ENCODE measurements around the gene MAD1L1.

The MAD1L1 gene

GRCh38 chr7:2118056-2118455 is 114.7 kb downstream of the MAD1L1 start:
- Histone ChIP-seq H3K27ac (ENCODE audit: low read depth, low read length) (no peak overlapping the region), H3K36me3 (ENCODE audit: insufficient read depth, low read length) (0 out of 2 replicates have a peak, but pooled peaks cover 2% of the 10 kb centered on the region), H3K4me3 (ENCODE audit: low read length) (no peak overlapping the region), H3K27me3 (ENCODE audit: insufficient read depth, low read length) (no peaks in the 10 kb centered on the region), H3K9ac (ENCODE audit: low read depth, low read length) (no peak overlapping the region), H3K9me3 (ENCODE audit: insufficient read depth, low read depth, low read length) (no peaks in the 10 kb centered on the region), H3K4me1 (ENCODE audit: insufficient read depth, low read length) (no peaks in the 10 kb centered on the region)
- WGBS = 90% methylated on average over 11 of the region's 11 CpGs

GRCh38 chr7:2117646-2118045 is 115.1 kb downstream of the MAD1L1 start:
- Histone ChIP-seq H3K9me3 (ENCODE audit: insufficient read depth, low read depth, low read length) (no peaks in the 10 kb centered on the region), H3K36me3 (ENCODE audit: insufficient read depth, low read length) (0 out of 2 replicates have a peak, but pooled peaks cover 2% of the 10 kb centered on the region), H3K27me3 (ENCODE audit: insufficient read depth, low read length) (no peaks in the 10 kb centered on the region), H3K9ac (ENCODE audit: low read depth, low read length) (no peak overlapping the region), H3K4me3 (ENCODE audit: low read length) (no peak overlapping the region), H3K27ac (ENCODE audit: low read depth, low read length) (no peak overlapping the region), H3K4me1 (ENCODE audit: insufficient read depth, low read length) (no peaks in the 10 kb centered on the region)
- WGBS = 90% methylated on average over 4 of the region's 4 CpGs

GRCh38 chr7:2116989-2117591 is 115.7 kb downstream of the MAD1L1 start:
- Histone ChIP-seq H3K4me1 (ENCODE audit: insufficient read depth, low read length) (no peaks in the 10 kb centered on the region), H3K9me3 (ENCODE audit: insufficient read depth, low read depth, low read length) (no peaks in the 10 kb centered on the region), H3K36me3 (ENCODE audit: insufficient read depth, low read length) (0 out of 2 replicates have a peak, but pooled peaks cover 2% of the 10 kb centered on the region), H3K9ac (ENCODE audit: low read depth, low read length) (no peak overlapping the region), H3K4me3 (ENCODE audit: low read length) (no peak overlapping the region), H3K27me3 (ENCODE audit: insufficient read depth, low read length) (no peaks in the 10 kb centered on the region), H3K27ac (ENCODE audit: low read depth, low read length) (no peak overlapping the region)
- WGBS = 85% methylated on average over 11 of the region's 11 CpGs

- 92% methylated on average over 9 of the region's 9 CpGs for WGBS
- no peaks in the 10 kb centered on the region for H3K9me3 ChIP-seq (ENCODE audit: insufficient read depth, low read depth, low read length)
- H3K4me3 ChIP-seq (ENCODE audit: low read length) = no peak overlapping the region
- peaks cover 2% of the 10 kb centered on the region; the same call in 1 of the 2 replicates for H3K4me1 ChIP-seq (ENCODE audit: insufficient read depth, low read length)
- H3K36me3 ChIP-seq (ENCODE audit: insufficient read depth, low read length) = no peaks in the 10 kb centered on the region
- no peak overlapping the region for H3K27ac ChIP-seq (ENCODE audit: low read depth, low read length)
- H3K9ac ChIP-seq (ENCODE audit: low read depth, low read length) = no peak overlapping the region
- H3K27me3 ChIP-seq (ENCODE audit: insufficient read depth, low read length) = no peaks in the 10 kb centered on the region
Observed at GRCh38 chr7:2116448-2116810, 116.3 kb downstream of the MAD1L1 start.

GRCh38 chr7:2115760-2116447 is 116.8 kb downstream of the MAD1L1 start:
- Histone ChIP-seq H3K27ac (ENCODE audit: low read depth, low read length) (no peak overlapping the region), H3K36me3 (ENCODE audit: insufficient read depth, low read length) (no peaks in the 10 kb centered on the region), H3K4me1 (ENCODE audit: insufficient read depth, low read length) (peaks cover 7% of the 10 kb centered on the region; the same call in 1 of the 2 replicates), H3K9ac (ENCODE audit: low read depth, low read length) (no peak overlapping the region), H3K27me3 (ENCODE audit: insufficient read depth, low read length) (no peaks in the 10 kb centered on the region), H3K9me3 (ENCODE audit: insufficient read depth, low read depth, low read length) (no peaks in the 10 kb centered on the region), H3K4me3 (ENCODE audit: low read length) (no peak overlapping the region)
- 95% methylated on average over 25 of the region's 25 CpGs for WGBS

- H3K9ac ChIP-seq (ENCODE audit: low read depth, low read length) = no peak overlapping the region; the same call in 1 of the 2 replicates
- WGBS = 94% methylated on average over 49 of the region's 49 CpGs
Observed at GRCh38 chr7:2114926-2115759, 117.6 kb downstream of the MAD1L1 start.

GRCh38 chr7:2114052-2114451 is 118.7 kb downstream of the MAD1L1 start:
- 91% methylated on average over 14 of the region's 14 CpGs for WGBS
- H3K27me3 ChIP-seq (ENCODE audit: insufficient read depth, low read length) = no peaks in the 10 kb centered on the region
- no peaks in the 10 kb centered on the region for H3K9me3 ChIP-seq (ENCODE audit: insufficient read depth, low read depth, low read length)
- no peaks in the 10 kb centered on the region for H3K36me3 ChIP-seq (ENCODE audit: insufficient read depth, low read length)
- no peak overlapping the region for H3K9ac ChIP-seq (ENCODE audit: low read depth, low read length)
- H3K27ac ChIP-seq (ENCODE audit: low read depth, low read length) = no peak overlapping the region
- H3K4me1 ChIP-seq (ENCODE audit: insufficient read depth, low read length) = peaks cover 10% of the 10 kb centered on the region; the same call in 1 of the 2 replicates
- H3K4me3 ChIP-seq (ENCODE audit: low read length) = no peak overlapping the region

More at GRCh38 chr7:2114926-2115759, 117.6 kb downstream of the MAD1L1 start:
- H3K4me1 ChIP-seq (ENCODE audit: insufficient read depth, low read length) = peaks cover 10% of the 10 kb centered on the region; the same call in 1 of the 2 replicates
- no peaks in the 10 kb centered on the region for H3K27me3 ChIP-seq (ENCODE audit: insufficient read depth, low read length)
- H3K9me3 ChIP-seq (ENCODE audit: insufficient read depth, low read depth, low read length) = no peaks in the 10 kb centered on the region
- no peak overlapping the region for H3K4me3 ChIP-seq (ENCODE audit: low read length)
- no peak overlapping the region for H3K27ac ChIP-seq (ENCODE audit: low read depth, low read length)
- no peaks in the 10 kb centered on the region for H3K36me3 ChIP-seq (ENCODE audit: insufficient read depth, low read length)

GRCh38 chr7:2112261-2113198 is 120.2 kb downstream of the MAD1L1 start:
- no peaks in the 10 kb centered on the region for H3K36me3 ChIP-seq (ENCODE audit: insufficient read depth, low read length)
- H3K27ac ChIP-seq (ENCODE audit: low read depth, low read length) = no peak overlapping the region
- H3K9me3 ChIP-seq (ENCODE audit: insufficient read depth, low read depth, low read length) = no peaks in the 10 kb centered on the region
- H3K27me3 ChIP-seq (ENCODE audit: insufficient read depth, low read length) = no peaks in the 10 kb centered on the region
- WGBS = 93% methylated on average over 31 of the region's 31 CpGs
- no peak overlapping the region for H3K9ac ChIP-seq (ENCODE audit: low read depth, low read length)
- peaks cover 12% of the 10 kb centered on the region; the same call in 1 of the 2 replicates for H3K4me1 ChIP-seq (ENCODE audit: insufficient read depth, low read length)
- H3K4me3 ChIP-seq (ENCODE audit: low read length) = no peak overlapping the region

- Histone ChIP-seq H3K9me3 (ENCODE audit: insufficient read depth, low read depth, low read length) (no peaks in the 10 kb centered on the region), H3K27ac (ENCODE audit: low read depth, low read length) (0 out of 2 replicates have a peak overlapping the region, but pooled peaks have one; percentile 37), H3K27me3 (ENCODE audit: insufficient read depth, low read length) (no peaks in the 10 kb centered on the region), H3K4me3 (ENCODE audit: low read length) (no peak overlapping the region), H3K36me3 (ENCODE audit: insufficient read depth, low read length) (no peaks in the 10 kb centered on the region), H3K9ac (ENCODE audit: low read depth, low read length) (peak overlapping the region; percentile 25), H3K4me1 (ENCODE audit: insufficient read depth, low read length) (peaks cover 15% of the 10 kb centered on the region; the same call in 1 of the 2 replicates)
- WGBS = 96% methylated on average over 13 of the region's 13 CpGs
Observed at GRCh38 chr7:2111568-2111967, 121.2 kb downstream of the MAD1L1 start.

GRCh38 chr7:2110610-2111396 is 121.9 kb downstream of the MAD1L1 start:
- H3K9me3 ChIP-seq (ENCODE audit: insufficient read depth, low read depth, low read length) = no peaks in the 10 kb centered on the region
- peaks cover 15% of the 10 kb centered on the region; the same call in 1 of the 2 replicates for H3K4me1 ChIP-seq (ENCODE audit: insufficient read depth, low read length)
- no peaks in the 10 kb centered on the region for H3K36me3 ChIP-seq (ENCODE audit: insufficient read depth, low read length)
- H3K4me3 ChIP-seq (ENCODE audit: low read length) = no peak overlapping the region
- WGBS = 84% methylated on average over 34 of the region's 34 CpGs
- H3K27ac ChIP-seq (ENCODE audit: low read depth, low read length) = peak overlapping the region; percentile 37; the same call in 1 of the 2 replicates
- H3K27me3 ChIP-seq (ENCODE audit: insufficient read depth, low read length) = no peaks in the 10 kb centered on the region
- peak overlapping the region; percentile 25 for H3K9ac ChIP-seq (ENCODE audit: low read depth, low read length)

Data from HUES64 (cell line).